ENCODE measurements around the gene PROP1.
"Not testable (repeated sequence)": the region's sequence is repeated elsewhere in the genome, so short reads cannot be mapped to it uniquely, and the experiment has no call there.

Gene PROP1

GRCh38 chr5:177943805-177944736, 52.0 kb downstream of the PROP1 start:
- DNase-seq: not testable (repeated sequence)

- DNase-seq: not testable (repeated sequence)
These were observed 53.1 kb downstream of the PROP1 start for GRCh38 chr5:177942896-177943295.

Measured in NCI-H774 (cell line).